T47D (cell line): ENCODE data around the gene MTERF2.

Experiments used
- DNase-seq, 2 experiments: peaks; one replicate each; pipeline versions ENCODE4 v3.0.0 to v3.0.0-alpha.2; 2011 to 2012; ENCODE audit warnings: low read depth in 1 of 2, low spot score in 1 of 2
- JUND ChIP-seq: IDR thresholded peaks from 2 replicates; pipeline ENCODE4 v1.6.1; 2012; ENCODE audit warnings: low read depth
- in situ Hi-C: cut with HindIII; loops from 2 replicates; pipeline ENCODE4 v1.10.0; 2016; ENCODE audit warnings: low sequenced_read_pairs, low pct_unique_long_range_greater_than_20kb

MTERF2 gene

DNA sequence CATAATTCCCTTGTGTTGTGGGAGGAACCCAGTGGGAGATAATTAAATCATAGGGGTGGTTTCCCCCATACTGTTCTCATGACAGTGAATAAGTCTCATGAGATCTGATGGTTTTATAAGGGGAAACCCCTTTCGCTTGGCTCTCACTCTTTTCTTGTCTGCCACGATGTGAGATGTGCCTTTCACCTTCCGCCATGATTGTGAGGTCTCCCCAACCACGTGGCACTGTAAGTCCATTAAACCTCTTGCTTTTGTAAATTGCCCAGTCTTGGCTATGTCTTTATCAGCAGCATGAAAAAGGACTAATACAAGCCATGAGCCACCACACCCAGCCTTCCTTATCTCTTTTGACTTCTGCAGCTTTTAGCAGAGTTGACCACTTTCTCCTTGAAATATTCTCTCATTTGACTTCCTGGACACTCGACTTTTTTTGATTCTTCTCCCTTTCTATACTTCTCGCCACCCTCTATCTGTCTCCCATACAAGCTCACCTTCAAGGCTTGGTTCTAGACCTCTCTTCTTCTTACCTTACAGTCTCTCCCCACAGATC lies 2.3 kb downstream of the MTERF2 start:
- DNase-seq, result no peak
- in situ Hi-C loops, result no loop called here
- TF ChIP-seq JUND, result no peak

DNA sequence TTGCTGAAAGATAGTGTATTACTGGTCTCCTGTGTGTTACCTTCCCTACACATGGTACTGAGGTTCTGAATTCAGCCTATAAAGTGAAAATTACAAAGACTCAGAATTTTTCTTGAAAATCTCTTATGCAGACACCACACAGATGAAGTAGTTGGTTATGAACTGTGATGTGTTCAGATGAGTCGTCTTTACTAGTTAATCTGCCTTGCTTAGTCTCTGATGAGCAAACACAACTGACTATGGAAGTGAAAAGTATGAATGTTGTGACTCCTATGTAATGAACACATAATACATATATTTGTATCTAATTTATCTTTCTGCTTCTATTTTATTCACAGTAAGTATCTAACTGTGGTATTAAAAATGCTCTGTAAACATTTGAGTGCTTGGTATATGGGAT lies 4.7 kb downstream of the MTERF2 start:
- in situ Hi-C loops, result no loop called here
- no peak for DNase-seq
- TF ChIP-seq JUND, result no peak

DNA sequence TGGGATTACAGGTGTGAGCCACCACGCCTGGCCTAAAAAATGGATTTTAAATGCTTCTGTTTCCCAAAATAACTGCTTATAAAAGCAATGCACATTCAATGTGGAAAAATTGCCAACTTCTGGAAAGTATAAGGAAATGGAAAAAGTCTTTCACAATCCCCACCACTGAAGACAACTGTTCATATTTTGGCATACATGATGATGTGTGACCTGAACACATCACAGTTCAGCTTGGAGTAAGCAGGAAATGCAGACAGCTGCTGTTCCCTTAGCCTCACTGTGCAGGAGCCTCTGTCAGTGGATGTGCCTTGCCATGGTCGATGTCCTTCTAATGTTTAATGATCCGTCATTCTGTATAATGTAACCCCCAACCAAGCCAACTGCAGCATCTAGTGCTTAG lies 5.2 kb downstream of the MTERF2 start:
- TF ChIP-seq JUND, result no peak
- DNase-seq, result no peak
- in situ Hi-C loops, result no loop called here

DNA sequence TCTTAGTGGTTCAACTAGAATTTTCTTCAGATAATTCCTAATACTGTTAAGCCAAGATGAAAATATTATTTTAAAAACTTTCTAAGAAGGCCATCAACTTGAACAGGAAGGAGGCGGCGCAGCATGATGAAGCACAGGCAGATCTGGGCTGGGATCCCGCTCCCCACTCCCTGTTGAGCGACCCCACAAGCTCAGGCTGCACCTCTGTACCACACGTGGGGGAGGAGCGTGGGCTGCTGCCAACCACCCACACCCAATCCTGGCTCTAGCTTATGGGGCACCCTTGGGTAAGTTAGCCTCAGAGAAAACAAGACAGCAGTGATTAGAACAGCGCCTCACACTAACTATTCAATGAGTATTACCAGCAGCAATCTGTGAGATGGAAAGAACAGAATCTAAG lies 6.0 kb downstream of the MTERF2 start:
- no peak for TF ChIP-seq JUND
- in situ Hi-C loops, result no loop called here
- no peak for DNase-seq

DNA sequence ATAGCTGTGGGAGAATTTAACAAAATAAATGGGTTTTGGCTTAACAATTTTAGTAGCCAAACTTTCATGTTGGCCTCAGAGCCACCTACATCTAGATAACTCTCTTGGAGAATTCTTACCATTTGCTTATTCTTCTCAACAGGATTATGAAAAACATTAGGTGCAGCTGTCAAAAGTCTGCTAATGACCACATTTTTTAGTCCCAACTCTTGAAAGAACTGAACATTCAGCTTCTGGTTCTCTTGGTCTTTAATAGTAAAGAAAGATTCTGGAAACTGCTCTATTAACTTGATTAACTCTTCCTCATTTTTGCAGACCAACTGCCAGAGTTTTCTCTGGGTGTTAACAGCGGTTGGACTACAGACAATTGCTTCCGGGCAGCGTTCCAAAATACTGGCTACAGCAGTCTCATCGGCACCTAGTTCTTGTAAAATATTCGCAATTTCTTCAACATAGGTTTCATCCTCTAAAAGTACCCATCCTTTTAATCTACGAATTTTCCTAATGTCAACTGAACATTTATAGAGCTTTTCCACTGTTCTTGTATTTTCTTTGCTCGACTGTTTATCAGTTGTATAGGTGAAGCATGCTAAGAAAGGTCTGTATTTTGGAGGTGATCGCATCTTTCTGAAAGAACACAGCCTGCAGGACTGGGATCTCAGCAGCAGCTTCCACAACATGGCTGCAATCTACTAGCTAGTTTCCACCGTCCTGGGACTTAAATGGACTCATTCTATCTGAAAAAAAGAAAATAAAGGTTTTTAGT lies 8.7 kb downstream of the MTERF2 start:
- no peak for TF ChIP-seq JUND
- DNase-seq, result no peak
- in situ Hi-C loops, result no loop called here

DNA sequence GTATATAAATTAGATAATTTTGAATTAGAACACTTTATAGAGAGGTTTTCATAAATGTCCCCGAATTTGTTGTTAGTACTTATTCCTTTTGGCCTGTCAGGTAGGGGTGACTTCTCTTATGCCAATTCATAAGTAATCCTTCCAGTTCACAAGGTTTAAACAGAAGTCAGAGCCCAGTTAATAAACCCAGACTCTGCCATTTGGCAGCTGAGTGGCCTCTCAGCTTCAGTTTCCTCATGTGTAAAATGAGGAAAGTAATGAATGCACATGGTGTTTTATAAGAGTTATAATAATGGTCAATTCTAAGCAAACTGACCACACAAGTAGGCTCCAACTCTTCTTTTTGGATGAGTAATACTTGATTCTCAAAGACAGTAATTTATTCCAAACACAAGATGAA lies 10.3 kb downstream of the MTERF2 start:
- DNase-seq, result no peak
- TF ChIP-seq JUND, result no peak
- in situ Hi-C loops, result no loop called here

DNA sequence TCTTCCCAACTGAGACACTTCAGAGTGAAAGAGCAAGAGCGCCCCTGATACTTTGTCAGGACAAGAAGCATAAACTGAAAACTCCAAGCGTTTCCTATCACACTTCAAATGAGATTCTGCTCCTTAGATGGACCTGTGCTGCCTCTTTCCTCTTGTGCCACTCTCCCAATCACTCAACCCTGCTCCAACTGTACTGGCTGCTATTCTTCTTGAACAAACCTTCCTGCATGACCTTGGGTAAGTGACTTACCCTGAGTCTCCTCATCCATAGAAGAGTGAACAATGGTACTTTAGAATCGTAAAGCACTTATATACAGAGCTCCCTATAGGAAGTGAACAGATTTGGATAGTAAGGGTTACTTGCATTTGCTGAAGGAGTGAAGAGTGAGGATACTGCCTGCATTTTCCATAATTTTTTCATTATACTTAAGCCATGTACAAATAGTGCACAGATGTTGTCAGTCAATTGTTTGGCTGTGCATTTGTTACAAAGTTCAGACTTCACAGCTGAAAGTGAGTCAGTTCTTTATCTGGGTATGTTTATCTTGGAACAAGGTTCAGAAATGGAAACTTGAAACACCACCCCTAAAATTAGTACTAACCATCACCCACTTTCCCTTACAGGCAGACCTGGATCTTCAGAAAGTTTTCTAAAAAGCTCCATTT lies 10.8 kb downstream of the MTERF2 start:
- in situ Hi-C loops, result no loop called here
- DNase-seq, result peak in 1 of 2 experiments; percentile 26
- TF ChIP-seq JUND, result no peak

DNA sequence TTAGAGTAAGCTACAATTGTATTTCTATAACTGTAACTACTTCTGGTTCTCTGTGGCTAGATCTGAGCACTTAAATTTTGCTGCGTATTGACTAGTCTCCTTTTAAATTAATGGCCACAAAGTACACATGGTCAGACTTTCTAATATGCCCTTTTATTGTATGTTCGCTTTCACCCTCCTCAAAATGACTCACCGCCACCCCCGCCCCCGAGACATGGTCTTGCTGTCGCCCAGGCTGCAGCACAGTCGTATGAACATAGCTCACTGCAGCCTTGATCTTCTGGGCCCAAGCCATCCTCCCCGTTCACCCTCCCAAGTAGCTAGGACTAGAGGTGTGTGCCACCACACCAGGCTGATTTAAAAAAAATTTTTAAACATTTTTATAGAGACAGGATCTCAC lies 11.8 kb downstream of the MTERF2 start:
- TF ChIP-seq JUND, result no peak
- no peak for DNase-seq
- in situ Hi-C loops, result no loop called here

DNA sequence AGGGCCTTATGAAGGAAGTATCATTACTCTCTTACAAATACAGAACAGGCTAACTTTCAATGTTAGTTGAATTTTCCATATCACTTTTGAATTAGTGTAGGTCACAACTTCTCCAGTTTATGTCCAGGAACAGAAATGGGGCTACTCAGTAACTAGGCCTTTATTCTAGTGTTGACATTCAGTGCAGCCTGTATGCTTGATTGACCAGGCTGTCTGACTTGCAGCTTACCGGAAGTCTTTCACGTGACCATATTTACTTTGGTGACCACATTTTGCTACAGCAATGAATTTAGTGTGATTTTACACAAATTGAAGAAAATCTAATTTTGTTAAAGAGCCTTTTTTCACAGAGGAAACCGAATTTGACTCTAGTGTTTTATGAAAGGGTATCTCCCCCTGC lies 12.4 kb downstream of the MTERF2 start:
- TF ChIP-seq JUND, result no peak
- in situ Hi-C loops, result no loop called here
- DNase-seq, result peak in 1 of 2 experiments; percentile 35

DNA sequence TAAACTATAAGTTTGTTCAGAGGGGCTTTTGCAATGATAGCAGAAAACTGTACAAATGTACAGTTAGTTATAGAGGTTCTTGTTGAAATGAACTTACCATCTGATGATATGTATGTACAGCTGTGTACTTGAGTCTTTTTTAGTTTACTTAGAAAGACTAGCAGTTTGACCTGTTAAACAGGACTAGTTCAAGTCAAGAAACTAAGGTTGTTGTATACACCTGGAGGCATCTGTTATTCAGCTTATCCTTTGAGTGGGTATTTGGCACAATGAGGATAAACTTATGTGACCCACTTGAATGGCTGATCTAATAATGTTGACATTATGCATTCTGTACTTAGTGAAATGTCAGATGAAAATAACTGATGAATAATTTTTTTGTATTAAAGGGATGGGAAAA lies 13.4 kb downstream of the MTERF2 start:
- in situ Hi-C loops, result no loop called here
- TF ChIP-seq JUND, result no peak
- peak in 1 of 2 experiments; percentile 75 for DNase-seq

DNA sequence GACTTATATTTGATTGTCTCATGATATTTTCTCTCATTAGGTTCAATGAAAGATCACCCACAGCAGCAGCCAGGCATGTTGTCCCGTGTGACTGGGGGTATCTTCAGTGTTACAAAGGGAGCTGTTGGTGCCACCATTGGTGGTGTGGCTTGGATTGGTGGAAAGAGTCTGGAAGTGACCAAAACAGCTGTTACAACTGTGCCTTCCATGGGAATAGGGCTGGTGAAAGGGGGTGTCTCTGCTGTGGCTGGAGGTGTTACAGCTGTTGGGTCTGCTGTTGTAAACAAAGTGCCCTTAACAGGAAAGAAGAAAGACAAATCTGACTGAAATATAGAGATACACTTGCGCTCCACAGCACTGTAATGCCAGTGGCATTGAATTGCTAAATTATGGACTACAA lies 15.9 kb downstream of the MTERF2 start:
- in situ Hi-C loops, result no loop called here
- DNase-seq, result no peak
- no peak for TF ChIP-seq JUND

DNA sequence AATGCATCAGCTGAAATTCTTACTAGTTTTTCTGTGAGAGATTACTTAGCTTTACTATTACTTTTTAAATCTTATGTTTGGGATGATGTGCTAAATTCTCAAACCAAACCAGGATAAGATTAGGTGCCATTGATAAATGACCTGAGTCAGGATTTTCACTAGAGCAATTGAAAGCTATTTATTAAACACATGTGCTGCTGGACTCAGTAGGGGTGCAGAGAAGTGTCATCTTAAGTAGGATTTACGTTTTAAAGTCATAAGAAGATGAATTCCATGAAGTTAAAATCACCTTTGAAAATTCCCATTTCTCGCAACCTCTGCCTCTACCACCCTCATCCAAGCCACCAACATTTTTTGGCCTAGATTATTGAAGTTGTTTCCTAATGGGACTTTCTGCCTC lies 22.4 kb downstream of the MTERF2 start:
- no peak for TF ChIP-seq JUND
- in situ Hi-C loops, result no loop called here
- DNase-seq, result no peak

DNA sequence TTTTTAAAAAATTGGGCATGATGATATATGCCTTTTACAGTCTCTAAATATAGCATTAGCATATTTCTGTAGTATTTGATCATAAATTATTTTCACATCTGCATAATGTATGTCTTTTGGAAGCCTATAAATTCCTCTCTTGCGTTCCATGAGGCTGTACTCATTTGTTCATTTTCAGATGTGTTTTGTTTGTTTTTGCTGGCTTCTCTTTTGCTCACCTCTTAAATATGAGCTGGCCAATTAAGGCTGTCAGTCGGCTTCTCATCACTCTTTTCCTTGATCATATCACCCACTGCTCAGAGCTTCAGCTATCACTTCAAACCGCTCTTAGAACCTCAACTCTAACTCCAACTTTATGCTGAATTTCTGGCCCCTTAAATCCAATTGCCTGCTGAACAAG lies 24.7 kb downstream of the MTERF2 start:
- TF ChIP-seq JUND, result no peak
- DNase-seq, result peak in 1 of 2 experiments; percentile 29
- in situ Hi-C loops, result no loop called here
